Effector memory CD4-positive, alpha-beta T cell (primary cell): Measurements from ENCODE around the gene AKT2.

ENCODE experiments used
- DNase-seq, 3 donors: peaks; one replicate each; pipeline ENCODE4 v3.0.0-alpha.2; 2020
- H3K27ac ChIP-seq: 2 replicates; pipeline ENCODE4 v1.7.0; 2013; ENCODE audit warnings: mild to moderate bottlenecking, low read length, moderate library complexity; ENCODE audit not compliant: insufficient read depth, poor library complexity, severe bottlenecking
- H3K27me3 ChIP-seq: replicated peaks from 2 replicates; pipeline ENCODE4 v1.7.0; 2013; ENCODE audit warnings: mild to moderate bottlenecking, low read length; ENCODE audit not compliant: insufficient read depth, control insufficient read depth, poor library complexity, severe bottlenecking
- H3K36me3 ChIP-seq: 2 replicates; pipeline ENCODE4 v1.7.0; 2013; ENCODE audit warnings: mild to moderate bottlenecking, low read length, moderate library complexity; ENCODE audit not compliant: control insufficient read depth, insufficient read depth
- H3K4me1 ChIP-seq: 2 replicates; pipeline ENCODE4 v1.7.0; 2013; ENCODE audit warnings: low read length, mild to moderate bottlenecking; ENCODE audit not compliant: control insufficient read depth, insufficient read depth, poor library complexity, severe bottlenecking
- H3K4me3 ChIP-seq: 2 replicates; pipeline ENCODE4 v1.7.0; 2013; ENCODE audit warnings: low read length, low read depth, mild to moderate bottlenecking; ENCODE audit not compliant: insufficient read depth, poor library complexity, severe bottlenecking
- H3K9me3 ChIP-seq: 2 replicates; pipeline ENCODE4 v1.7.0; 2013; ENCODE audit warnings: mild to moderate bottlenecking, low read length, moderate library complexity; ENCODE audit not compliant: control insufficient read depth

The AKT2 gene

DNA sequence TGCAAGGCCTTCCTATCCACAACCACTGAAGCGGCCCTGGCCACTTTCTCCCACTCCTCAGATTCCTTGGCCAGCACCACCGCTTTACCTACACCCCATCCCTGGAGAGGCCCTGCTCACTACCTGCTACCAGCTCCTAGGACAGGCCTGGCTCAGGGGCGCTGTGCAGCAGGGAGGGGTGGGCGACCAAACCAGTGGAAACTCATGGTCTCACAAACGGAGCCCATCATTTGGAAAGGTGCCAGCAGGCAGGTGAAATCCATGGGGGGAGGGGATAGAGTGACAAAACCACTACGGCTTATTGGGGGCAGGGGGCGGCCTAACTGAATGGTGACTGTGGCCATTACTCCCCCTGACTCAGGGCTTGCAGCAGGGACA, 35.4 kb upstream of the AKT2 start:
- no peak overlapping the region for H3K4me3 ChIP-seq
- H3K27ac ChIP-seq: no peak overlapping the region
- H3K27me3 ChIP-seq: no peaks in the 10 kb centered on the region
- no peaks in the 10 kb centered on the region for H3K4me1 ChIP-seq
- H3K36me3 ChIP-seq: peaks cover 54% of the 10 kb centered on the region
- H3K9me3 ChIP-seq: no peaks in the 10 kb centered on the region
- DNase-seq: no peak

DNA sequence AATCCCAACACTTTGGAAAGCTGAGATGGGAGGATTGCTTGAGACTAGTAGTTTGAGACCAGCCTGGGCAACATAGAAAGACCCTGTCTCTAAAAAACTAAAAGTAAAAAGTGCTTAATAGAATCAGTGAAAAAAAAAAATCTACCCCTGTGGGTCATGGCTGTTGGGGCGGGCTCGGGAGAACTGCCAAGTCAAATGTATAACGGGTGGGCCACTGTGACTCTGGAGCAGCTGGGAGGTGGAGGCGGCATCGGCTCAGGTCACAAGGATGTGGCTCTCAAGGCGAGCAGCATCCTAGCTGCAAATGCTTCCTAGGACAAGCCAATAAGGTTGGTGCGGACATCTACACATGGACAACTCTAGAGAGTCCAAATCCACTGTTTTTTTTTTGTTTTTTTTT, 32.2 kb upstream of the AKT2 start:
- H3K4me1 ChIP-seq: no peaks in the 10 kb centered on the region
- no peak overlapping the region for H3K27ac ChIP-seq
- no peaks in the 10 kb centered on the region for H3K27me3 ChIP-seq
- no peaks in the 10 kb centered on the region for H3K9me3 ChIP-seq
- no peak for DNase-seq
- H3K36me3 ChIP-seq: peaks cover 24% of the 10 kb centered on the region
- no peak overlapping the region for H3K4me3 ChIP-seq

DNA sequence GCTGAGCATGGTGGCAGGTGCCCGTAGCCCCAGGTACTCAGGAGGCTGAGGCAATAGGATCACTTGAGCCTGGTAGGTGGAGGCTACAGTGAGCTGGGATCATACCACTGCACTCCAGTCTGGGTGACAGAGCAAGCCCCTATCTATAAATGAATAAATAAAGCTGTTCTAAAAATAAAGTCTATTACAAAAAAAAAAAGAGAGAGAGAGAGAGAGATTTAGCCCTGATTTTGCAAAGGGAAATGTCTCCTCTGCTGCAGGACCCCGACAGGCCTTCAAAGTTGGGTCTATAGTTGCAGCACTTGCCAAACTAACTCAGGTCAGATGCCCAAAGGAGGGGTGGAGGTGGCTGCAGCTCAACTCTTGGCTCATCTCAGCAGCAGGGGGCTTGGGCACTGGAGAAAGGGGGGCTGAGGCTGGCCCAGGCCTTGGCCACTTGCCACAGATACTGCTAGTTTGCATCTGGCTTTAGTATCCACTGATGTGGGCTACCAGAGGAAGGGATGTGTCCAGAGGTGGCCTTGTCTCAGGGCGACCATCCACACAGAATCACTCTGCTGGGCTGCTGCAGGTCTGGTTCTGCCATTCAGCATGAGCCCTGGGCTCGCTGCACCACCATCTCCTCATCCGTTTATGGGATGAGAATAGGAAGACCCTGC, 30.8 kb upstream of the AKT2 start:
- H3K9me3 ChIP-seq: no peaks in the 10 kb centered on the region
- H3K4me3 ChIP-seq: no peak overlapping the region

DNA sequence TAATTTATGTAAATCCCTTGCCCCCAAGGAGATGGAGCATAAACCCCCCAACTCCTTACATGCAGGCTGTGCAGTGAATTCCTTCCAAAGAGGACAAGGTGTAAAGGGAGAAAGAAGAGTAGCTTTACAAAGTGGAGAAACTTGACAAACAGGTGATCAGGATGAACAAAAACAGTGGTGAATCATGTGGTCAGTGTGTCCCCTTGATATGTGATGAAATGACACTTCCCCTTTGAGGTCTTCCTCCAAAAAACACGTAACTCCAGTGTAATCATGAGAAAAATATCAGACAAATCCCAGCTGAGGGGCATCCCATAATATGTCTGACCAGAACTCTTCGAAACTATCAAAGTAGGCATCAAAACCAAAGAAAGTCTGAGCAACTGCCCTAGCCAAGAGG, 29.5 kb upstream of the AKT2 start:
- no peak overlapping the region for H3K4me3 ChIP-seq
- H3K9me3 ChIP-seq: no peaks in the 10 kb centered on the region
- H3K27me3 ChIP-seq: no peaks in the 10 kb centered on the region
- H3K4me1 ChIP-seq: no peaks in the 10 kb centered on the region
- H3K27ac ChIP-seq: no peak overlapping the region
- DNase-seq: no peak
- peaks cover 5% of the 10 kb centered on the region for H3K36me3 ChIP-seq

More for the DNA sequence above, 30.8 kb upstream of the AKT2 start:
- Histone ChIP-seq H3K36me3 (peaks cover 10% of the 10 kb centered on the region), H3K4me1 (no peaks in the 10 kb centered on the region), H3K27me3 (no peaks in the 10 kb centered on the region), H3K27ac (no peak overlapping the region)
- no peak for DNase-seq

DNA sequence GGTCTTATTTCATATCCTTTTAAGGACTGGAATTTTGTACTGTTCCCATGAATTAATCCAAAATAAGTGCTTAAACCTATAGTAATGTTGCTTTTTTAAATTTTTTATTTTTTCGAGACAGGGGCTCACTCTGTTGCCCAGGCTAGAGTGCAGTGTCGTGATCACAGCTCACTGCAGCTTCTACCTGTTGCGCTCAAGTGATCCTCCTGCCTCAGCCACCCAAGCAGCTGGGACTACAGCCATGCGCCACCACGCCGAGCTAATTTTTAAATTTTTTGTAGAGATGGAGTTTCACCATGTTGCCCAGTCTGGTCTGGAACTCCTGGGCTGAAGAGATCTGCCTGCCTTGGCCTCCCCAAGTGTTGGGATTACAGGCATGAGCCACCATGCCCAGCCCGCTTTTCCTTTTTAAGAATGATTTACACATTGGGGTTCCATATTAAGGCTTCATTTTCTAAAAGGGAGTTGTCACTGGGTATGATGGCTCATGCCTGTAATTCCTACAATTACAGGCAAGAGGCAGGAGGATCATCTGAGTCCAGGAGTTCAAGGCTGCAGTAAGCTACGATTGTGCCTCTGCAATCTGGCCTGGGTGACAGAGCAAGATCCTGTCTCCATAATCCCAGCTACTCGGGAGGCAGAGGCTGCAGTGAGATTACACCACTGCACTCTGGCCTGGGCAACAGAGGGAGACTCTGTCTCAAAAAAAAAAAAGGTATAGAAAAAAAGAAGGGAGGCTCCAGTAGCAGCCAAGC, 28.3 kb upstream of the AKT2 start:
- no peaks in the 10 kb centered on the region for H3K4me1 ChIP-seq
- H3K27me3 ChIP-seq: no peaks in the 10 kb centered on the region
- H3K27ac ChIP-seq: no peak overlapping the region
- no peaks in the 10 kb centered on the region for H3K9me3 ChIP-seq
- DNase-seq: no peak
- no peak overlapping the region for H3K4me3 ChIP-seq
- H3K36me3 ChIP-seq: peaks cover 2% of the 10 kb centered on the region

DNA sequence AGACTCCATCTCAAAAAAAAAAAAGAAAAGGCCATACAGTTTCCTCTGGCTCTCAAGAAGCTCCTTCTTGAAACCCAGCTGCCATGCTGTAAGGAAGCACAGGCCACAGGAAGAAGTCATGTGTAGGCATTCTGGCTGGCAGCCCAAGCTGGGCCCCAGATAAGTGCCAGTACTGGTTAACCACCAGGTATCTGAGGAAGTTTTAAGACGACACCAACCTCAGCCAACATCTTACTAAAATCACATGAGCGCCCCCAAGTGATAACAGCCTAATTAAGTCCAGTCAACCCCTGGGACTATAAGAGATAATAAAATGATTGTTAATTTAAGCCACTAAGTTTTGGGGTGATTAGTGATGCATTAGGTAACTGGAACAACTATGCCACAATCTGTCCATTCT, 27.4 kb upstream of the AKT2 start:
- Histone ChIP-seq H3K4me3 (no peak overlapping the region), H3K9me3 (no peaks in the 10 kb centered on the region), H3K36me3 (no peaks in the 10 kb centered on the region), H3K27me3 (no peaks in the 10 kb centered on the region), H3K27ac (no peak overlapping the region), H3K4me1 (no peaks in the 10 kb centered on the region)
- DNase-seq: no peak

DNA sequence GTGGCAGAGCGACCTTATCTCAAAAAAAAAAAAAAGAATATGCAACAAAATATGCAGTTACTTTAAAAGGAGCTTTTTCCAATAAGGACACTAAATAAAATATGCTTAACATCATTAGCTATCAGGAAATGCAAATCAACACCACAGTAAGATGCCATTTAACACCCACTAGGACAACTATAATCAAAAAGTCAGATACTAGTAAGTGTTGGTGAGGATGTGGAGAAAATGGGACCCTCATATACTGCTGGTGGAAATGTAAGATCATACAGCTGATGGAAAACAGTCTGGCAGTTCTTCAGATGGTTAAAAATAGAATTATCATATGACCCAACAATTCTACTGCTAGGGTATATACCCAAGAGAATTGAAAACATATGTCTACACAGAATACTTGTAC, 24.5 kb upstream of the AKT2 start:
- no peaks in the 10 kb centered on the region for H3K36me3 ChIP-seq
- H3K27me3 ChIP-seq: no peaks in the 10 kb centered on the region
- no peak for DNase-seq
- H3K27ac ChIP-seq: no peak overlapping the region
- H3K4me3 ChIP-seq: no peak overlapping the region
- no peaks in the 10 kb centered on the region for H3K4me1 ChIP-seq
- H3K9me3 ChIP-seq: no peaks in the 10 kb centered on the region

DNA sequence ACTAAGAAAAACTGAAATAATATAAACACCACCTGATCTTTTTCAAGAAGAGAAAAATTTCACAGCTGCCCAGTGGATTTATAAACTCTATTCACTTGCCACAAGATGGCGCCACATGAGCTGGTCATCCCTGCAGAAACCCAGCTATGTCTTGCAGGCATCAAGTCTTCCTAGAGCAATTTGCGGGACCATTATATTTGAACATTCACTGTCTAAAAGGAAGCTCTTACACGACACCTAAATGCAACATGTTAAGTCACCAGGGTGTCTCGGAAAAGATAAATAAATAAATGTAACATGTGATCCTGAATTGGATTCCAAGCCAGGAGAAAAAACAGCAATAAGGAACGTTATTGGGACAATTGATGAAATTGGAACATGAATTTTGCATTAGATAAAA, 20.3 kb upstream of the AKT2 start:
- no peaks in the 10 kb centered on the region for H3K9me3 ChIP-seq
- peak; percentile 18 to 54 (median 45) for DNase-seq
- no peak overlapping the region for H3K4me3 ChIP-seq
- no peaks in the 10 kb centered on the region for H3K4me1 ChIP-seq
- no peak overlapping the region for H3K27ac ChIP-seq
- no peaks in the 10 kb centered on the region for H3K27me3 ChIP-seq
- H3K36me3 ChIP-seq: no peaks in the 10 kb centered on the region

DNA sequence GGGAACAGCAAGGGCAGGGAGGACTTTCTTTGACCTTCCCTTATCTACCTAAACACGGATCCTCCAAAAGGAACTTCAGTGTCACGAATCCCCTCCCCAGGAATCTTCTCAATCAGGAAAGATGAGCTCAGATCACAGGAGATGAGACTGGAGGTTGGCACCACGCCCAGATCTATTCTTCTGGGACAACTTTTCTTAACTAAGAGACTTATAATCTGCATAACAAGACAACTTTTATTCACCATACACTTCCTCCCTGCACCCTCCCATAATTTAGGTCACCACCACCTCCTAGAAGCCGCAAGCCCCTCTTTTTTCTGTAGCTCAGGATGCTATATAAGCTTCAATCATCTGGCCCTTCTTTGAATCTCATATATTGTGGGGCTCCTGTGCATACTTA, 19.2 kb upstream of the AKT2 start:
- no peaks in the 10 kb centered on the region for H3K9me3 ChIP-seq
- no peak for DNase-seq
- no peaks in the 10 kb centered on the region for H3K4me1 ChIP-seq
- H3K4me3 ChIP-seq: no peak overlapping the region
- H3K36me3 ChIP-seq: no peaks in the 10 kb centered on the region
- H3K27ac ChIP-seq: no peak overlapping the region
- no peaks in the 10 kb centered on the region for H3K27me3 ChIP-seq

DNA sequence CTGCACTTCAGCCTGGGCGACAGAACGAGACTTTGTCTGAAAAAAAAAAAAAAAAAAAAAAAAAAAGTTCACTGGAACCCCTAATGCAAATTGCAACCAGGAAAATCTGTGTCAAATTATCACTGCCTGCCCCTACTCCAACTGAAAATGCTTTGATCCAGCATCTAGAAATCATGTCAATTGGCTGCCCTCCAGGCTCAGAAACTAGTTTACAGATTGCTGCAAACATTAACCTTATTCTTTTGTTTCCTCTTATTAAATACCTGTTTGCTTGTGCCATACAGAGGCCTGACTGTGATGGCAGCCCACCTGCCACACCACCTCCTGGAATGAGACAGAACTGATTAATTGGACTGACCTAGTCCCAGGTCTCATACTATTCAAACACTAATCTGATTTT, 18.6 kb upstream of the AKT2 start:
- Histone ChIP-seq H3K27me3 (no peaks in the 10 kb centered on the region), H3K4me1 (no peaks in the 10 kb centered on the region), H3K36me3 (no peaks in the 10 kb centered on the region), H3K9me3 (no peaks in the 10 kb centered on the region), H3K27ac (no peak overlapping the region), H3K4me3 (no peak overlapping the region)
- DNase-seq: no peak
